ENCODE results near the gene ZFP91. TPM values are rescaled to one million over a fixed set of nuclear protein-coding genes. Genes with fewer than 3 reads are reported as not detected.

Gene ZFP91
- total RNA-seq, 4 donors from 2014 or later: 45.0 to 47.7 (median 47.2) TPM

- H3K9me3 ChIP-seq: no peaks in the 10 kb centered on the region
- DNase-seq (ENCODE audit: low spot score in 2 of 2): no peak
- 87 to 95% methylated on average over 3 of the region's 3 CpGs for WGBS, 2 donors
- no peak for TF ChIP-seq CTCF (IDR thresholded peaks at IDR 0.05)
- no peak for TF ChIP-seq EP300 (IDR thresholded peaks at IDR 0.05)
- no peak for TF ChIP-seq POLR2A (IDR thresholded peaks at IDR 0.05)
- H3K27ac ChIP-seq: no peak overlapping the region
- peaks cover 0 to 34% (median 9%) of the 10 kb centered on the region in 4 donors for H3K4me1 ChIP-seq
- H3K36me3 ChIP-seq: no peaks in the 10 kb centered on the region
- no peak overlapping the region for H3K4me3 ChIP-seq
- H3K27me3 ChIP-seq: no peaks in the 10 kb centered on the region
Observed at GRCh38 chr11:58597486-58598144, 18.8 kb downstream of the ZFP91 start.

GRCh38 chr11:58600510-58600909 is 21.6 kb downstream of the ZFP91 start:
- Histone ChIP-seq H3K27ac (no peak overlapping the region), H3K4me1 (peaks cover 0 to 20% (median 2%) of the 10 kb centered on the region in 4 donors), H3K9me3 (no peaks in the 10 kb centered on the region), H3K27me3 (no peaks in the 10 kb centered on the region), H3K4me3 (no peak overlapping the region), H3K36me3 (no peaks in the 10 kb centered on the region)
- no peak for DNase-seq (ENCODE audit: low spot score in 2 of 2)
- TF ChIP-seq CTCF (IDR thresholded peaks at IDR 0.05) (no peak), POLR2A (IDR thresholded peaks at IDR 0.05) (no peak), EP300 (IDR thresholded peaks at IDR 0.05) (no peak)
- WGBS, 2 donors: 88 to 93% methylated on average over 2 of the region's 2 CpGs

- no peak for DNase-seq (ENCODE audit: low spot score in 2 of 2)
- WGBS, 2 donors: 75 to 76% methylated on average over 4 of the region's 4 CpGs
- Histone ChIP-seq H3K36me3 (peaks cover 0 to 24% (median 0%) of the 10 kb centered on the region in 3 donors), H3K4me1 (peaks cover 0 to 12% (median 5%) of the 10 kb centered on the region in 4 donors), H3K4me3 (no peak overlapping the region), H3K9me3 (no peaks in the 10 kb centered on the region), H3K27ac (no peak overlapping the region), H3K27me3 (no peaks in the 10 kb centered on the region)
- TF ChIP-seq CTCF (IDR thresholded peaks at IDR 0.05): no peak
- no peak for TF ChIP-seq EP300 (IDR thresholded peaks at IDR 0.05)
- TF ChIP-seq POLR2A (IDR thresholded peaks at IDR 0.05): no peak
Observed at GRCh38 chr11:58606930-58607714, 28.3 kb downstream of the ZFP91 start.

GRCh38 chr11:58608331-58608730 is 29.5 kb downstream of the ZFP91 start:
- Histone ChIP-seq H3K27me3 (no peaks in the 10 kb centered on the region), H3K36me3 (peaks cover 2 to 36% (median 4%) of the 10 kb centered on the region in 3 donors), H3K4me1 (peaks cover 0 to 12% (median 5%) of the 10 kb centered on the region in 4 donors), H3K9me3 (no peaks in the 10 kb centered on the region), H3K4me3 (no peak overlapping the region), H3K27ac (no peak overlapping the region)
- TF ChIP-seq CTCF (IDR thresholded peaks at IDR 0.05) (no peak), EP300 (IDR thresholded peaks at IDR 0.05) (no peak), POLR2A (IDR thresholded peaks at IDR 0.05) (no peak)
- 83 to 94% methylated on average over 5 of the region's 5 CpGs for WGBS, 2 donors
- DNase-seq (ENCODE audit: low spot score in 2 of 2): no peak

GRCh38 chr11:58609723-58610122 is 30.9 kb downstream of the ZFP91 start:
- H3K36me3 ChIP-seq: peaks cover 5 to 50% (median 6%) of the 10 kb centered on the region in 3 donors
- H3K27me3 ChIP-seq: no peaks in the 10 kb centered on the region
- 89 to 90% methylated on average over 8 of the region's 8 CpGs for WGBS, 2 donors
- H3K4me3 ChIP-seq: no peak overlapping the region
- peaks cover 0 to 12% (median 5%) of the 10 kb centered on the region in 4 donors for H3K4me1 ChIP-seq
- no peak for DNase-seq (ENCODE audit: low spot score in 2 of 2)
- no peak overlapping the region for H3K27ac ChIP-seq
- H3K9me3 ChIP-seq: no peaks in the 10 kb centered on the region
- TF ChIP-seq POLR2A (IDR thresholded peaks at IDR 0.05): no peak
- no peak for TF ChIP-seq CTCF (IDR thresholded peaks at IDR 0.05)

Measured in tibial nerve (tissue), 4 donors.